ENCODE measurements around the gene SLC2A8.

SLC2A8 gene

GRCh38 chr9:127403507-127404192 lies 6.7 kb downstream of the SLC2A8 start:
- no peak for DNase-seq

- DNase-seq: no peak
These were observed 7.7 kb downstream of the SLC2A8 start for GRCh38 chr9:127404631-127405030.

- no peak for DNase-seq
These were observed 8.6 kb downstream of the SLC2A8 start for GRCh38 chr9:127405344-127406125.

GRCh38 chr9:127406799-127407491 lies 10.0 kb downstream of the SLC2A8 start:
- DNase-seq: no peak

GRCh38 chr9:127407492-127407843 lies 10.5 kb downstream of the SLC2A8 start:
- no peak for DNase-seq

- no peak for DNase-seq
These were observed 14.2 kb downstream of the SLC2A8 start for GRCh38 chr9:127411122-127411521.

GRCh38 chr9:127415141-127415540 lies 18.2 kb downstream of the SLC2A8 start:
- no peak for DNase-seq

GRCh38 chr9:127415657-127416056 lies 18.7 kb downstream of the SLC2A8 start:
- no peak for DNase-seq

GRCh38 chr9:127417131-127418036 lies 20.4 kb downstream of the SLC2A8 start:
- no peak for DNase-seq

GRCh38 chr9:127418037-127418471 lies 21.1 kb downstream of the SLC2A8 start:
- no peak for DNase-seq

- DNase-seq: no peak
These were observed 22.4 kb downstream of the SLC2A8 start for GRCh38 chr9:127419348-127419747.

GRCh38 chr9:127421057-127421456 lies 24.1 kb downstream of the SLC2A8 start:
- no peak for DNase-seq

GRCh38 chr9:127422133-127422782 lies 25.3 kb downstream of the SLC2A8 start:
- DNase-seq: no peak

- no peak for DNase-seq
These were observed 25.8 kb downstream of the SLC2A8 start for GRCh38 chr9:127422787-127423186.

GRCh38 chr9:127423476-127423933 lies 26.5 kb downstream of the SLC2A8 start:
- DNase-seq: no peak

- DNase-seq: peak; percentile 93 to 94
These were observed 27.1 kb downstream of the SLC2A8 start, which contains the start of gene ZNF79 for GRCh38 chr9:127423934-127424675. TSS of gene ZNF79 (plus strand) at chr9:127424382. CDS start at chr9:127424788, 406 bp downstream.

- DNase-seq: no peak
These were observed 27.7 kb downstream of the SLC2A8 start for GRCh38 chr9:127424676-127424999.

GRCh38 chr9:127426756-127427155 lies 29.8 kb downstream of the SLC2A8 start:
- DNase-seq: no peak

GRCh38 chr9:127428348-127428747 lies 31.4 kb downstream of the SLC2A8 start:
- no peak for DNase-seq

- no peak for DNase-seq
These were observed 33.4 kb downstream of the SLC2A8 start for GRCh38 chr9:127430415-127430814.
